ENCODE data around the gene MKNK2.
A peak's percentile ranks its signal among the peaks of the same experiment; 100 is the strongest.

Gene MKNK2

GRCh38 chr19:2044709-2045500 is 6.1 kb downstream of the MKNK2 start:
- no peak overlapping the region for H3K4me2 ChIP-seq (ENCODE audit: low read length)
- H3K36me3 ChIP-seq (ENCODE audit: insufficient read depth, low read length), result peaks cover 34% of the 10 kb centered on the region; the same call in 1 of the 2 replicates
- H4K20me1 ChIP-seq (ENCODE audit: insufficient read depth, low read length), result no peaks in the 10 kb centered on the region
- peaks cover 76% of the 10 kb centered on the region for H3K4me1 ChIP-seq (ENCODE audit: insufficient read depth, low read length, severe bottlenecking)
- H3K9me3 ChIP-seq (ENCODE audit: low read length), result no peaks in the 10 kb centered on the region
- H3K9ac ChIP-seq (ENCODE audit: low read length), result no peak overlapping the region
- H3K9me2 ChIP-seq (ENCODE audit: low read depth, low read length), result no peaks in the 10 kb centered on the region
- H3K27me3 ChIP-seq (ENCODE audit: insufficient read depth, low read length), result no peaks in the 10 kb centered on the region
- no peaks in the 10 kb centered on the region for H3F3A ChIP-seq (ENCODE audit: insufficient read depth, low read length)
- H2AFZ ChIP-seq (ENCODE audit: low read length), result no peak overlapping the region
- H3K79me2 ChIP-seq (ENCODE audit: insufficient read depth, low read length), result no peaks in the 10 kb centered on the region
- peak overlapping the region; percentile 95 for H3K27ac ChIP-seq (ENCODE audit: low read depth, low read length, poor library complexity, severe bottlenecking)
- TF ChIP-seq, protein P1, sequence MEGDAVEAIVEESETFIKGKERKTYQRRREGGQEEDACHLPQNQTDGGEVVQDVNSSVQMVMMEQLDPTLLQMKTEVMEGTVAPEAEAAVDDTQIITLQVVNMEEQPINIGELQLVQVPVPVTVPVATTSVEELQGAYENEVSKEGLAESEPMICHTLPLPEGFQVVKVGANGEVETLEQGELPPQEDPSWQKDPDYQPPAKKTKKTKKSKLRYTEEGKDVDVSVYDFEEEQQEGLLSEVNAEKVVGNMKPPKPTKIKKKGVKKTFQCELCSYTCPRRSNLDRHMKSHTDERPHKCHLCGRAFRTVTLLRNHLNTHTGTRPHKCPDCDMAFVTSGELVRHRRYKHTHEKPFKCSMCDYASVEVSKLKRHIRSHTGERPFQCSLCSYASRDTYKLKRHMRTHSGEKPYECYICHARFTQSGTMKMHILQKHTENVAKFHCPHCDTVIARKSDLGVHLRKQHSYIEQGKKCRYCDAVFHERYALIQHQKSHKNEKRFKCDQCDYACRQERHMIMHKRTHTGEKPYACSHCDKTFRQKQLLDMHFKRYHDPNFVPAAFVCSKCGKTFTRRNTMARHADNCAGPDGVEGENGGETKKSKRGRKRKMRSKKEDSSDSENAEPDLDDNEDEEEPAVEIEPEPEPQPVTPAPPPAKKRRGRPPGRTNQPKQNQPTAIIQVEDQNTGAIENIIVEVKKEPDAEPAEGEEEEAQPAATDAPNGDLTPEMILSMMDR (IDR thresholded peaks at IDR 0.05; ENCODE audit: low read length), result no peak
- no peak for TF ChIP-seq EZH2 (IDR thresholded peaks at IDR 0.05; ENCODE audit: borderline replicate concordance, low read length)
- no peak overlapping the region for H3K4me3 ChIP-seq (ENCODE audit: low read depth, low read length, poor library complexity, severe bottlenecking)

DNA sequence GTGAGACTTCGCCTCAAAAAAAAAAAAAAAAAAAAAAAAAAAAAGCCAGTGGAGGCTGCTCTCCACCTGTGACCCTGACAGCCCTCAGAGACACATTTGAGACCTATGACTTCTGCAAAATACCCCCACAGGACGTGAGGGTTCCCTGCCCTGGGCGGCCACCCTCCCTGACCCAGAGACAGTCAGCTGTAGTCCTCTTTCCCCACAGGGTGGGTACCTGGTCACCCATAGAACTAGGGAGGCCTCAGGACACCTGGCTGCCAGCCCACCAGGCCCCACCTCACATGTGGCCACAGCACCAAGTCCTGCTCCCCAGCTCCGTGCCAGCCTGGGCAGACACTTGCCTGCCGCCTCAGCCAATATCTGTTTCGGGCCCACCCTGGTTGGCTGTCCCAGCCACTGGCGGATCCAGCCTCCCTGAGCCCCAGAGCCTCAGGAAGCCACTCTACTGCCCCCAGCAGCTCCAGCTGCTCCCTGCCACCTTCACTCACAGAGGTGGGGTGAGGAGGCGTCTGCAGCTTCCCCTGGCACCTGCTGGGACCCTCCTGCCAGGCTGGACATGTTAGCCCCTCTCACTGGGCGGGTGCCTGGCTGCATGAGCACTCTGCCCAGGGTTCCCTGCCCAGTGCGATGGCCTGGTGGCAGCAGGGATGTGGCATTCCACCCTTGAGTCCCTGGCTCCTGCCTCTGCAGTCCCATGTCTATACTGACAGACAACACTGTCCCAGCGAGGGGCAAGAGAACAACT is 6.9 kb downstream of the MKNK2 start:
- Histone ChIP-seq H3K4me2 (ENCODE audit: low read length) (no peak overlapping the region), H3K4me3 (ENCODE audit: low read depth, low read length, poor library complexity, severe bottlenecking) (no peak overlapping the region), H3F3A (ENCODE audit: insufficient read depth, low read length) (no peaks in the 10 kb centered on the region), H3K79me2 (ENCODE audit: insufficient read depth, low read length) (no peaks in the 10 kb centered on the region), H3K9ac (ENCODE audit: low read length) (no peak overlapping the region), H3K9me2 (ENCODE audit: low read depth, low read length) (no peaks in the 10 kb centered on the region), H3K9me3 (ENCODE audit: low read length) (no peaks in the 10 kb centered on the region), H3K4me1 (ENCODE audit: insufficient read depth, low read length, severe bottlenecking) (peaks cover 69% of the 10 kb centered on the region), H4K20me1 (ENCODE audit: insufficient read depth, low read length) (no peaks in the 10 kb centered on the region), H3K27me3 (ENCODE audit: insufficient read depth, low read length) (no peaks in the 10 kb centered on the region), H3K36me3 (ENCODE audit: insufficient read depth, low read length) (peaks cover 39% of the 10 kb centered on the region; the same call in 1 of the 2 replicates), H2AFZ (ENCODE audit: low read length) (no peak overlapping the region), H3K27ac (ENCODE audit: low read depth, low read length, poor library complexity, severe bottlenecking) (peak overlapping the region; percentile 95)
- TF ChIP-seq, protein P1 (IDR thresholded peaks at IDR 0.05; ENCODE audit: low read length), result no peak
- TF ChIP-seq EZH2 (IDR thresholded peaks at IDR 0.05; ENCODE audit: borderline replicate concordance, low read length), result no peak

DNA sequence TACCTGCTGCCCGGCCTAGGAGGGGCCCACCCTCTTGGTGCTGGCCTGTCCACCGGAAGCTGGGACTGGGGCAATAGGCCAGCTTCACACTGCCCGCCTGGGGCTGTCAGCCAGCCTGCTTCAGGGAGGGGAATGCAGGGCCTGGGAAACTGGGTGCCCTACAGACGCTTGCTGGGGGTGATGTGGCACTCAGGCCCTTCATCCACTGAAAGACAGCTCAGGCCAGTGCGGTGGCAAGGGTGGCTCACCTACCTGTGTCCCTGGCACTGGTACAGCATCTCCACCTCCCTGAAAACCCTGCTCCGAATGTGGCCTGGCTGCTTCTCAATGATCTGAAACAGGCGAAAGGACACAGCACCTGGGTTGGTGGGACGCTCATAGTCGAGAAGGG is 7.8 kb downstream of the MKNK2 start:
- H3K27me3 ChIP-seq (ENCODE audit: insufficient read depth, low read length), result no peaks in the 10 kb centered on the region
- H3K9me2 ChIP-seq (ENCODE audit: low read depth, low read length), result no peaks in the 10 kb centered on the region
- no peaks in the 10 kb centered on the region for H3K9me3 ChIP-seq (ENCODE audit: low read length)
- H3K27ac ChIP-seq (ENCODE audit: low read depth, low read length, poor library complexity, severe bottlenecking), result peak overlapping the region; percentile 95
- H3K9ac ChIP-seq (ENCODE audit: low read length), result no peak overlapping the region; the same call in 1 of the 2 replicates
- H3K36me3 ChIP-seq (ENCODE audit: insufficient read depth, low read length), result peaks cover 48% of the 10 kb centered on the region
- H3K79me2 ChIP-seq (ENCODE audit: insufficient read depth, low read length), result no peaks in the 10 kb centered on the region
- no peak overlapping the region for H2AFZ ChIP-seq (ENCODE audit: low read length)
- TF ChIP-seq EZH2 (IDR thresholded peaks at IDR 0.05; ENCODE audit: borderline replicate concordance, low read length), result no peak
- TF ChIP-seq, protein P1 (IDR thresholded peaks at IDR 0.05; ENCODE audit: low read length), result no peak
- H3K4me2 ChIP-seq (ENCODE audit: low read length), result peak overlapping the region; percentile 71; the same call in 1 of the 2 replicates
- peaks cover 60% of the 10 kb centered on the region for H3K4me1 ChIP-seq (ENCODE audit: insufficient read depth, low read length, severe bottlenecking)
- H4K20me1 ChIP-seq (ENCODE audit: insufficient read depth, low read length), result no peaks in the 10 kb centered on the region
- no peaks in the 10 kb centered on the region for H3F3A ChIP-seq (ENCODE audit: insufficient read depth, low read length)
- no peak overlapping the region for H3K4me3 ChIP-seq (ENCODE audit: low read depth, low read length, poor library complexity, severe bottlenecking)

All from OCI-LY1 (cell line).